Hypothalamus (tissue), 51 donors: Measurements from ENCODE around the gene CCL23.
A peak's percentile ranks its signal among the peaks of the same experiment; 100 is the strongest.

Experiments used
- DNase-seq, 51 donors: peaks; one replicate each; lab custom pipeline; 2025; lab: John Stamatoyannopoulos, UW

The CCL23 gene

GRCh38 chr17:35972945-35973332 is 44.8 kb downstream of the CCL23 start:
- no peak for DNase-seq

DNA sequence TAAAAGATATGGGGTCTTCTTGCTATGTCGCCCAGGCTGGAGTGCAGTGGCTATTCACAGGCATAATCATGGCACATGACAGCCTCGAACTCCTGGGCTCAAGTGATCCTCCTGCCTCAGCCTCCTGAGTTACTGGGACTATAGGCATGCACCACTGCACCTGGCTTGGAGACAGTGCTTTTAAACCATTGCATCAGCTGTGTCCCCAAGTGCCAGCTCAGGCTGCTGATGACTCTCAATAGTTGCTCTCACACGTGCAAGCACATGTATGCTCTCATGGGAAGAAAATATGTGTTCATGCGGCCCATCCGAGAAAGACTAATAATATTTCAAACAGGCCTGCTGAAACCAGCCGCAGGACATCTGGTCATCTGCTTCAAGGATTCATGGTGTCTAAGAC is 45.2 kb downstream of the CCL23 start:
- no peak for DNase-seq

- no peak for DNase-seq
Observed at GRCh38 chr17:35972066-35972465, 45.7 kb downstream of the CCL23 start.

- peak in 45 of 51 donors; percentile 1 to 87 (median 47) for DNase-seq
Observed at GRCh38 chr17:35969558-35970380, 48.0 kb downstream of the CCL23 start.

DNA sequence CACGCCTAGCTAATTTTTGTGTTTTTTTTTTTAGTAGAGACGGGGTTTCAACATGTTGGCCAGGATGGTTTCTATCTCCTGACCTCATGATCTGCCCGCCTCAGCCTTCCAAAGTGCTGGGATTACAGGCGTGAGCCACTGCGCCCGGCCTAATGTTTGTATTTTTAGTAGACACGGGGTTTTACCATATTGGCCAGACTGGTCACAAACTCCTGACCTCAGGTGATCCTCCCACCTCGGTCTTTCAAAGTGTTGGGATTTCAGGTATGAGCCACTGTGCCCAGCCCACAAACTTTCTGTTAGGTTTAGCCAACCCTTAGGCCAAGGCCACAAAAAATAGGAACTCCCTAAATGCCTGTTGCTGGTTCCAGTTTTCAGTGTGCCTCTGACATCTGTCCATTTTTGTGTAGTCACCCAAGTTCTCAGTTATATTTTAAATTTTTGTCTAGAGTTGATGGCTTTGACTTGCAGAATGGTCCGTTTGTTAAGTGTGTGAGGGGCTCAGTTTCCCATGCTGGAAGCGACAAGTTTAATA is 49.2 kb downstream of the CCL23 start:
- DNase-seq, result no peak

- DNase-seq, result no peak
Observed at GRCh38 chr17:35965272-35965671, 52.5 kb downstream of the CCL23 start.

- no peak for DNase-seq
Observed at GRCh38 chr17:35963663-35964062, 54.1 kb downstream of the CCL23 start.
